ENCODE measurements around the gene TDP1. TPM values are rescaled to one million over a fixed set of nuclear protein-coding genes. Genes with fewer than 3 reads are reported as not detected.

The TDP1 gene
- total RNA-seq, 4 donors from 2014 or later, result 11.1 to 21.6 (median 12.2) TPM

DNA sequence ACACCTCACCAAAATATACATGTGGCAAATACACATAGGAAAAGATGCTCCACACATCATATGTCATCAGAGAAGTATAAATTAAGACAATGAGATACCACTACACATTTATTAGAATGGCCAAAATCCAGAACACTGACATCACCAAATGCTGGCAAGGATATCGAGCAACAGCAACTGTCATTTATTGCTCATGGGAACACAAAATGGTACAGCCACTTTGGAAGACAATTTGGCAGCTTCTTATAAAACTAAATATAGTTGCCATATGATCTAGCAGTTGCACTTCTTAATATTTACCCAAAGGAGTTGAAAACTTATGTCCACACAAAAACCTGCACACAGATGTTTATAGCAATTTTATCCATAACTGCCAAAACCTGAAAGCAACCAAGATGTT lies 99.1 kb downstream of the TDP1 start:
- intact Hi-C loops (cut with DNase I; ENCODE audit: low total_unique reads), result no loop called here
- H3K4me3 ChIP-seq (ENCODE audit: low read depth, poor library complexity, severe bottlenecking), result no peak overlapping the region
- WGBS, 2 donors, result 37 to 58% methylated on average over 1 of the region's 1 CpG
- no peak for DNase-seq (ENCODE audit: low spot score in 2 of 2)
- TF ChIP-seq, protein P1, sequence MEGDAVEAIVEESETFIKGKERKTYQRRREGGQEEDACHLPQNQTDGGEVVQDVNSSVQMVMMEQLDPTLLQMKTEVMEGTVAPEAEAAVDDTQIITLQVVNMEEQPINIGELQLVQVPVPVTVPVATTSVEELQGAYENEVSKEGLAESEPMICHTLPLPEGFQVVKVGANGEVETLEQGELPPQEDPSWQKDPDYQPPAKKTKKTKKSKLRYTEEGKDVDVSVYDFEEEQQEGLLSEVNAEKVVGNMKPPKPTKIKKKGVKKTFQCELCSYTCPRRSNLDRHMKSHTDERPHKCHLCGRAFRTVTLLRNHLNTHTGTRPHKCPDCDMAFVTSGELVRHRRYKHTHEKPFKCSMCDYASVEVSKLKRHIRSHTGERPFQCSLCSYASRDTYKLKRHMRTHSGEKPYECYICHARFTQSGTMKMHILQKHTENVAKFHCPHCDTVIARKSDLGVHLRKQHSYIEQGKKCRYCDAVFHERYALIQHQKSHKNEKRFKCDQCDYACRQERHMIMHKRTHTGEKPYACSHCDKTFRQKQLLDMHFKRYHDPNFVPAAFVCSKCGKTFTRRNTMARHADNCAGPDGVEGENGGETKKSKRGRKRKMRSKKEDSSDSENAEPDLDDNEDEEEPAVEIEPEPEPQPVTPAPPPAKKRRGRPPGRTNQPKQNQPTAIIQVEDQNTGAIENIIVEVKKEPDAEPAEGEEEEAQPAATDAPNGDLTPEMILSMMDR (IDR thresholded peaks at IDR 0.05), result no peak
- no peak for TF ChIP-seq POLR2A (IDR thresholded peaks at IDR 0.05)

- peak in 1 of 2 donors; percentile 34 for DNase-seq (ENCODE audit: low spot score in 2 of 2)
- WGBS, 2 donors, result 54 to 58% methylated on average over 8 of the region's 8 CpGs
- no peak for TF ChIP-seq POLR2A (IDR thresholded peaks at IDR 0.05)
- TF ChIP-seq, protein P1 (IDR thresholded peaks at IDR 0.05), result no peak
- intact Hi-C loops (cut with DNase I; ENCODE audit: low total_unique reads), result no loop called here
- H3K4me3 ChIP-seq (ENCODE audit: low read depth, poor library complexity, severe bottlenecking), result no peak overlapping the region
Observed at GRCh38 chr14:90056826-90057225, 101.1 kb downstream of the TDP1 start.

DNA sequence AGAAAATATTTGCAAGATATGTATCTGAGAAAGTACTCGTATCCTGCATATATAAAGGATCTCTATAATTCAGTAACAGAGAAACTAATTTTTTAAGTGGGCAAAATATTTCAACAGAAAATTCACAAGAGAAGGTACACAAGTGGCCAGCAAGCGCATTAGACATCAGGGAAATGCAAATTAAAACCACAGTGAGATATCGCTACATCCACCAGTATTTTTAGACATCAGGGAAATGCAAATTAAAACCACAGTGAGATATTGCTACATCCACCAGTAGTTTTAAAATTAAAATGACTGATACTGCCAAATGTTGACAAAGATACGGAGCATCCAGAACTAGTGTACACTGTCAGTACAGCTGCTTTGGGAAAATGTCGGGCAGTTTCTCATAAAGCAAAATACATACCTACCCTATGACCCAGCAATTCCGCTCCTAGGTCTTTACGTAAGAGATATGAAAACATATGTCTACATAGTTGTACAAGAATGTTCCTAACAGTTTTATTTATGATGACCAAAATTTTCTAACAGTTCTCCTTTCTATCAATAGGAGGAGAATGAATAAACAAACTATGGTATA lies 103.2 kb downstream of the TDP1 start:
- 85 to 88% methylated on average over 7 of the region's 7 CpGs for WGBS, 2 donors
- no peak for DNase-seq (ENCODE audit: low spot score in 2 of 2)
- no peak for TF ChIP-seq POLR2A (IDR thresholded peaks at IDR 0.05)
- TF ChIP-seq, protein P1 (IDR thresholded peaks at IDR 0.05), result no peak
- H3K4me3 ChIP-seq (ENCODE audit: low read depth, poor library complexity, severe bottlenecking), result no peak overlapping the region
- intact Hi-C loops (cut with DNase I; ENCODE audit: low total_unique reads), result no loop called here

DNA sequence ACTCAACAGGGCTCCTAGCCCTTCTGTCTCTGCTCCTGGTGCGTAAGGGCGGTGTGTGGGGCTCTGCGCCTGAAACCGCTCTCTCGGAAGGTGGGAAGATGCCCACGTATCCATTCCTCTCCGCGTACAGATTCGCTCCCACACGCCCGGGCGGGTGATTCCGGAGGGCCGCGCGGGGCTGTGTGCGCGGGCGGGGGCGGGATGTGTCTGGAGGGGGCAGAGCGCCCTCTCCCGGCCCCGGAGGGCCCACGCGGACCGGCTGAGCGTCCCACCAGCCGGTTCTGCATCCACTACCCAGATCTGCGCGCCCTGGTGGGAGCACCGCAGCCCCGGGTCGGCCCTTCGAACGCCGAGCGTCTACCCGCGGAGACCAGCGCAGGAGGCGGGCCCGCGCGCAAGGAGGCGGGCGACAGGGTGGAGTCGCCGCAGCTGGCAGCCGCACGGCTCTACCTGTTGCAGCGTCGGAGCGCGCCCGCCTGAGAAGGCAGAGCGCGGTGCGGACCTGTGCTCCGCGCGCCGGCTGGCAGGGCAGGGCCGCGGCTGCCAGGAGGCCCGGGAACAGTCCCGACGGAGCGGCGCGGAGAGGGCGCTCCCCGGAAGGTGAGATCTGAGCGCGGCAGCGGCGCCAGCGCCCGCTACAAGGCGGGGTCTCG lies 104.7 kb downstream of the TDP1 start:
- DNase-seq (ENCODE audit: low spot score in 2 of 2), result peak in 1 of 2 donors; percentile 83
- H3K4me3 ChIP-seq (ENCODE audit: low read depth, poor library complexity, severe bottlenecking), result peak overlapping the region; percentile 29
- WGBS, 2 donors, result 0 to 1% methylated on average over 18 to 26 of the region's 80 CpGs
- TF ChIP-seq, protein P1 (IDR thresholded peaks at IDR 0.05), result no peak
- no peak for TF ChIP-seq POLR2A (IDR thresholded peaks at IDR 0.05)
- intact Hi-C loops (cut with DNase I; ENCODE audit: low total_unique reads), result no loop called here

DNA sequence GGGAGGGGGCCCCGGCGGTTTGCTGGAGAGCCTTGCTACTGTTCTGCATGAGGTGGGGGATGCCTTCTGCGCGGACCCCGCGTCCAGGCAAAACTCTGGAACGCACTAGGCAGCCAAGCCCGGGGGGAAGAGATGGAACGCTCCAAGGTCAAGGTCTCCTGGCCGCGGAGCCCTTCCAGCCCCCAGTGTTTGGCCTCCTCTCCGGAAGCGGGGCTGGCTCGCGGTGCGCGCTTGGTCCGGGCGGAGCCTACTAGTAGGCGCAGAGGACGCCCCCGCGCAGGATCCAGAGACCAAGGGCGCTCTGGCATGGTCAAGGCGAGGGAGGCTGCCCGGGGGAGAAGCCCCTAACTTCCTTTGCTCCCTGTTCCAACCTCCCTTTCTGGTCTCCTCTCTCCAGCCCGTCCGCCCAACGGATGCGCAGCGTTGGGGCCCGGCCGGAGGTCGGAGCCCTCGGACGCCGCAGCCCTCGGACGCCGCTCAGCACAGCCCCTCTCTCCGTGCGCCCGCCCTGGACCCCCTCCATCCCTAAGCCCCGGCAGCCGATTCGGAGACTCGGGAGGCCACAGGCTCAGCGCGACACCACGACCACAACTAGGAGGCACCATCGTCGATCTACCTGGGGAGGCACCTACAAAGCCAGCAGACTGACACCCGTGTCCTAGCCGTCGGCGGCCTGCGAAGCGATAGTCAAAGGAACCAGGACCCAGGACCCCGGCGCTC lies 105.4 kb downstream of the TDP1 start:
- intact Hi-C loops (cut with DNase I; ENCODE audit: low total_unique reads), result no loop called here
- DNase-seq (ENCODE audit: low spot score in 2 of 2), result peak in 1 of 2 donors; percentile 70
- 1 to 2% methylated on average over 44 to 56 of the region's 60 CpGs for WGBS, 2 donors
- H3K4me3 ChIP-seq (ENCODE audit: low read depth, poor library complexity, severe bottlenecking), result no peak overlapping the region
- TF ChIP-seq, protein P1 (IDR thresholded peaks at IDR 0.05), result no peak

All from lower leg skin (tissue), 4 donors.